Measurements from ENCODE around the gene SMIM5. TPM values are rescaled to one million over a fixed set of nuclear protein-coding genes. Genes with fewer than 3 reads are reported as not detected.

Gene SMIM5
- total RNA-seq, 2 donors from 2014 or later: 0.06 to 0.32 TPM

DNA sequence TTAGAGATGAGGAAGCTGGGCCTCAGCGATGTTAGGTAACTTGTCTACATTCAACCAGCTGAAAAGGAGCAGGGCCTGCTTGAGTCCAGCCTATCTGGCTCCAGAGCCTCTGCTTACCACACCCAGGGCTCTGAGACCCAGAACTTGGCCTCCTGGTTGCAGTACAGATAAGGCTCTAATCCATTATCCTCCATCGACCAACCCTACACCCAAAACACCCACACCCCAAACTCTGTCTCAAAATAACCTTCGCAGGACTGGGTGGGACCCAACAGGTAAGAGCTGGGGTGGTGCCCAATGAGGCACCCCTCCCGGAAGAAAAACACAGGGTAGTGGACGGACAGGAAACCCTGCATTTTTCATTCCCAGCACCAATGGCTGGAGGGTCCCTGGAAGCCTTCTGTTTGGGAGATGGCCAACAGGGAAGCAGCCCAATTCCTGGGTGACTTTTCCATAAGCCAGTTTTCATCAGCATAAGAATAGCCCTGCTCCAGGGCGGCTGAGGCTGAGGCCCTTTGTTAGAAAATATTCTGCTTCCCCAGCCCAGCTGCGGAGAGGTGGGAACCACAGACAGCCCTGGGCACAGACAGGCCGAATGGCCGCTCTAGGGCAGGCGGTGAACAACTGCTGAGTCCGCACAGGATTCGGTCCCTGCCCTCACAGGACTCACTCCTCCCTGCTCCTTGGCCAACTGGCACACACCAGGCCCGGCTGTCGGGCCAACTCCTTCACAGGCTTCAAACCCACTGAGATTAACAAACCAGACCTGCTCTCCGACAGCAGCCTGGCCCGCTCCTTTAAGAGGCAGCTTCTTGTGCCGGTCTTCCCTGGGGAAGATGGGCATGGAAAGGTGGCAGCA, 9.8 kb downstream of the SMIM5 start:
- Mint-ChIP-seq H3K9me3 (no peaks in the 10 kb centered on the region), H3K36me3 (no peaks in the 10 kb centered on the region), H3K27ac (no peak overlapping the region)
- DNase-seq (ENCODE audit: low spot score in 2 of 2) (no peak), ATAC-seq (no peak)

DNA sequence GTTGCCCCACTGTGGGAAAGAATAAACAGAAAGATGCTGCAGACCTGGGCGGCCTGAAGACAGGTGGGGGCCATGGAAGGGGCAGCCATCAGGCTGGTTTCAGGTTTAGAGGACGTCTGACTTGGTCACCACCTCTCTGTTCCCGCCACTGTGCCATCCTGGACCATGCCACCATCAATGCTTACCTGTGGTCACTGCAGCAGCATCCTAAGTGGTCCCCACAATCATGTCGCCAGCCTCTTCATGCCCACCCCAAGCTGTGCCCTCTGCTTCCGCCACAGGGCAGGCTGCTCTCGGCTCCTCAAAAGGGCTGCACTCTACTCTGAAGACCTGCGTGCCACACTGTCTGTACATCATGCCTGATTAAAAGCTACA, 10.4 kb downstream of the SMIM5 start:
- ATAC-seq: no peak
- H3K27ac Mint-ChIP-seq: no peak overlapping the region
- no peaks in the 10 kb centered on the region for H3K9me3 Mint-ChIP-seq
- no peak for DNase-seq (ENCODE audit: low spot score in 2 of 2)
- no peaks in the 10 kb centered on the region for H3K36me3 Mint-ChIP-seq

DNA sequence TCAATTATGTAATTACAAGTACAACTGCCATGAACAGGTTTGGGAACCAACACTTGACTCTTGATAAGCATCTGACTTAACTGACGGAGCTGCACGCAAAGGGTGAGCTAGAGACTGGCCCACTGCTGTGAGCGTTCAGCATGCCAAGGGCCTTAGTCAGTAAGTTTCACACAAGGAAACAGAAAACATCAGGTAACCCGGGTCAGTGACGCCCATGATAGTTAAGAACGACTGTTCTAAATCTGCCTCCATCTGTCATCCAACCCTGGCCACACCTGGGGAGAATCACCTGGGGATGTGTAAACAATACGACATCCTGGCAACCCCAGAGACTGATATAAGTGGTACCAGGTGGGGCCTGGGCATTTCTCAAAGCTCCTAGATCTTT, 12.3 kb downstream of the SMIM5 start:
- no peaks in the 10 kb centered on the region for H3K9me3 Mint-ChIP-seq
- H3K27ac Mint-ChIP-seq: peak overlapping the region; percentile 10 to 36
- no peak for ATAC-seq
- DNase-seq (ENCODE audit: low spot score in 2 of 2): no peak
- H3K36me3 Mint-ChIP-seq: no peaks in the 10 kb centered on the region

DNA sequence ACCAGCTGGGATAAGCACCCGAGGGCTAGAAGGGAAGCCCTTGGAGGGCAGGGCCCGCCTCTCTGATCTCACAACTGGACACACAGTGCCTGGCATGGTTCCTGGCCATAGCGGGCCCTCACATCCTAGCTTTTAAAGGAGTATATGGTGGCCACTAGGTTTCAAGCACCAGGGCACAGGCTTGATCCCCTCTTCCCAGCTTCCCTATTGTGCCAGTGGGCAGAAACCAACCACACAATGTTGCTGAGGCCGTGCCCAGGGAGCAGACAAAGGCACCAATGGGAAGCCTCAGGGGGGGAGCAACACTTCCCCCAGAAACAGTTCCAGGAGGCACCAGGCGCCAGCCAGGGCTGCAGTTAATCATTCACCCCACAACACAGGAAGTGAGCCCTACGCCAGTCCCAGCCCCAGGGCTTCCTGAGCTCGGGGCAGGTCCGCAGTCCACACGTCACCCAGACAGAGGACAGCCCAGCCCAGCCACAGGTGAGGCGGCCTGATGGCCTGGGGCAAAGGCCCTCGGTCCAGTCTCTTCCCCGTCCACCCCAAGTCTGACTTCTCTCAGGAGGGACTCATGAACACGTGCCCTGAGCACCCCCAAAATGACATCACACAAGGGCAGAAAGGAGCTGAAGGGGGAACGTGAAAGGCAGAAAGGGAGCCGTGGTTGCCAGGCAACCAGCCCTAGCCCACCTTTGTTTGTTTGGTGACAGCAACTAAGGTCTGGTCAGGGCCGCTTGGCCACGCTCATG, 12.8 kb downstream of the SMIM5 start:
- Mint-ChIP-seq H3K36me3 (no peaks in the 10 kb centered on the region), H3K9me3 (no peaks in the 10 kb centered on the region), H3K27ac (peak overlapping the region; percentile 10 to 60)
- DNase-seq (ENCODE audit: low spot score in 2 of 2) (no peak), ATAC-seq (peak; percentile 51 to 70)

DNA sequence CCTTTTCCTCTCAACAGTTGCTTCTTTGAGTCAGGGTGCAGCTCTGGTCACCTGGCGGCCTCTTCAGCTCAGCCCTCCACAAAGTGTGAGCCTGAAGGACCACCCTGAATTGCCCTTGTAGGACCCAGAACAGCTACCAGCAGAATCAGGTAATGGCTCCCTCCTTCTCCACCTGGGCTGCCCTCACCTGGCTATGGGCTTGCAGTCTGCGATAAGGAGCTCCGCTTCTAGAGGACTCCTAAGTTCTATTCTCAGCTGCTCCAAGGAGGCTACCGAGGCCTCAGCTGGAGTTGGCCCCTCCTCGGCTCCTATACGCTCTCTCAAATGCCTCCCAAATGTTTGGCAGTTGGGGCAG, 13.4 kb downstream of the SMIM5 start:
- DNase-seq (ENCODE audit: low spot score in 2 of 2): no peak
- Mint-ChIP-seq H3K36me3 (no peaks in the 10 kb centered on the region), H3K9me3 (no peaks in the 10 kb centered on the region), H3K27ac (peak overlapping the region; percentile 10 to 72)
- ATAC-seq: no peak

DNA sequence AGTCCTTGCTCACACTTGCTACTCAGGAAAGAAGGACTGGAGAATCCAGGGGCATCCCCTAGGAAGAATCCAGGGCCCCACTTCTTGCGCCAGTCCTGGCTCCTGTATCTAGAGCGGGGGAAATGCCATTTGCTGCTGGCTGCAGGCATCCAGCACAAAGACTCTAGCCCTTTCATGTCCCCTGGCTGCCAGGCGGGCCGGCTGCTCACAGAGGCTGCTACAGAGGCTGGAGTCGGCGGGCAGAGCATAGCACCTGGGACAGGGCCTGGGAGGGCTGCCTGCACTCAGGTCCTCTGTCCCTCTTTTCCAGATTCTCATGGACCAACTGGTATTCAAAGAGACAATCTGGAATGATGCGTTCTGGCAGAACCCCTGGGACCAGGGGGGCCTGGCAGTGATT, 13.8 kb downstream of the SMIM5 start:
- H3K36me3 Mint-ChIP-seq: no peaks in the 10 kb centered on the region
- peak overlapping the region in 1 of 2 donors; percentile 10 for H3K27ac Mint-ChIP-seq
- ATAC-seq: no peak
- no peak for DNase-seq (ENCODE audit: low spot score in 2 of 2)
- no peaks in the 10 kb centered on the region for H3K9me3 Mint-ChIP-seq

DNA sequence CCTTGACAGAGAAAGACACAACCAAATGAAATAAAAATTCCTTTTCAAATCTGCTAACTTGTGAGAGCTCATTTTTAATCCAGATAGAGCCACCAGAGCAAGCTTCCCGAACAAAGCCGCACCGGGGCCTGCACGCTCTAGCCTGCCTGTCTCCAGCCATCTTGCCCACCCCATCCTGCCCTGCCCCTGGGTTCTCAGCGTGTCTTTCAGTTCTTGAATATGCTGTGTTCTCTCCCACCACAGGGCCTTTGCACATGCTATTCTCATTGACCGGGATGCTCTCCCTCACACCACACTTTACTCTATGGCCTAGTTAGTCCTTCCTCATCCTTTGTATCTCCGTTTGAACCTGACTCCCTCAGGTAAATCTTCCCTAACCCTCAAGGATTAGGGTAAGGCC, 14.7 kb downstream of the SMIM5 start:
- no peak overlapping the region for H3K27ac Mint-ChIP-seq
- no peaks in the 10 kb centered on the region for H3K9me3 Mint-ChIP-seq
- H3K36me3 Mint-ChIP-seq: no peaks in the 10 kb centered on the region
- DNase-seq (ENCODE audit: low spot score in 2 of 2) (no peak), ATAC-seq (no peak)

DNA sequence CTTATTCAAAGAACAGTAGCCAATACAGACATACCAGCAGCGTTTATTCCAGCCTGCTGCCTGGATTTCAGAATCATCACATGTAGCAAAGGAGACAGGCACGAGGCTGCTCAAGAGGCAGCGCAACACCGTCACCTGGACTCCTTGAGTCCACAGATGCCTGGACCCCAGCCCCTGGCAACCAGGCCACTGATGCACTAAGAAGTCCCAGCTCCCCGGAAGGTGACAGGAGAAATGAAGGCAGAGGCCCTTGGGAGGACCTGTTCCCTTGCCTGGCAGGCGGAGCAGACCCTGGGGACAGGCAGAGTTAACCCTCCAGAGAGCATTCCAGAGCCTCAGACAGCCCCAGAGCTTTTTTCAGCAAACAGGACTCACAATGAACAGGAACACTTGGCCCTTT, 16.5 kb downstream of the SMIM5 start:
- Mint-ChIP-seq H3K9me3 (no peaks in the 10 kb centered on the region), H3K36me3 (no peaks in the 10 kb centered on the region), H3K27ac (no peak overlapping the region)
- DNase-seq (ENCODE audit: low spot score in 2 of 2) (no peak), ATAC-seq (no peak)

DNA sequence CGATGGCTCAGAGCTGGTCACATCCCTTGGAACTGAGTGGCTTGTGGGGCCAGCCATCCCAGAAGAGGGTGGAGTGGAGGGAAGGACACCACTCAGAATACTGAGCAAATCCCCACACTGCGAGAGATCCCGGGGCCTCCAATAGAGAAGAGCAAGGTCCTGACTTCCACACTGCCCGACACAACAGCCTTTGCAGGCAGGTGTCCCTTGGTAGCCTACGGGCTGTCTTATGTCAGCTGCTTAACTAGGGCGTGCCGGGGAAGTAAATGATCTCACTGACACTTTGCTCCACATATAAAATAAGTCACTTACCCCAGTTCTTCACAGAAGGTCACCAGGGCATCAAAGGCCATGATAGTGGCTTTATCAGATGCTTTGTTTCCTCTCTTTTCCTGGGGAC, 17.6 kb downstream of the SMIM5 start:
- H3K27ac Mint-ChIP-seq: no peak overlapping the region
- no peak for DNase-seq (ENCODE audit: low spot score in 2 of 2)
- no peaks in the 10 kb centered on the region for H3K9me3 Mint-ChIP-seq
- ATAC-seq: no peak
- no peaks in the 10 kb centered on the region for H3K36me3 Mint-ChIP-seq

DNA sequence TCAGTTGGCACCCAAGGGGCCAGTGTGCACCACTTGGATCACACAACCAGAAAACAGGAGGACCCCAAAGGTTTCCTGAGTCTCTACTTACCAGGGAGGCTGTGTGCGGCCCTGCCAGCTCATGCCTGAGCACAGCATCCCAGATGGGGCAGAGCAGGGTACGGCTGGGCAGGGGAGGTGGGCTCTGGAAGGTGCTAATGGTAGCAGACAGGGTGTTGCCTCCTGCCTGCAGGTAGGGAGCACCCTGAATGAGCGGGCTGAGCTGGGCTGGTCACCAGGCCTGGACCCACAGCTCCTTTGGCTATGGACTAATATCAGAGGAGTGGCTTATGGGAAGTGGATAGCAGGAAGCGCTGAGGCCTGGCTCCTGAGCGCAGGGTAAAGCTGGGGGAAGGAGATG, 19.1 kb downstream of the SMIM5 start:
- no peak for DNase-seq (ENCODE audit: low spot score in 2 of 2)
- H3K36me3 Mint-ChIP-seq: no peaks in the 10 kb centered on the region
- no peak for ATAC-seq
- no peak overlapping the region for H3K27ac Mint-ChIP-seq
- no peaks in the 10 kb centered on the region for H3K9me3 Mint-ChIP-seq

DNA sequence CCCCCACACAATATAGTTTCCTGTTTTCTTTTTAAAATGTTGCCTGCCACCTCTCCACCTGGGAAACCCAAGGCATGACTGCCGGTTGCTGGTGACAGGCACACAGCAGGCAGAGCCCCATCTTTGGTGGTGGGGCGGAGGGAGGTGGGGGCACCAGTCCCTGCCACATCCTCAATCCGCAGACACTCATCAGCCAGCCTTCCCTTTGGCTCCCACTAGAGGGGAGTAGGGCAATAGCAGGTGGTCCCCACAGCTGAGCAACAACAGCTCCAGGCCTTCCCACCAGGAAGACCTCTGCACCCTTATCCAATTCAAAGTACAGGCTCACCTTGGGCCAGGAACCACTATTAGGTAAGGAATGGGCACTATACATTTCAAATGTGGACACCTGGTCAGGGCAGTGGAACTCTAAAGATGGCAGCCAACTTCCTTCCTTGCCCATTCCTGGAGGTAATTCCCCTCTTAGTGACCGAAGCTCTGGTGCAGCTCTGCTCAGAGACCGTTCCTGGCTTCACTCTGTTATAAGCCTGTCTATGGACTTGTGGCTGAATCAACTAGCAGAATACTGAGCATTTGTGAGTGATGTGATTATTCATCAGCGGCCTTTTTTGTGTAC, 19.8 kb downstream of the SMIM5 start:
- no peaks in the 10 kb centered on the region for H3K9me3 Mint-ChIP-seq
- no peaks in the 10 kb centered on the region for H3K36me3 Mint-ChIP-seq
- DNase-seq (ENCODE audit: low spot score in 2 of 2) (peak in 1 of 2 donors; percentile 32), ATAC-seq (peak; percentile 52 to 63)
- no peak overlapping the region for H3K27ac Mint-ChIP-seq

DNA sequence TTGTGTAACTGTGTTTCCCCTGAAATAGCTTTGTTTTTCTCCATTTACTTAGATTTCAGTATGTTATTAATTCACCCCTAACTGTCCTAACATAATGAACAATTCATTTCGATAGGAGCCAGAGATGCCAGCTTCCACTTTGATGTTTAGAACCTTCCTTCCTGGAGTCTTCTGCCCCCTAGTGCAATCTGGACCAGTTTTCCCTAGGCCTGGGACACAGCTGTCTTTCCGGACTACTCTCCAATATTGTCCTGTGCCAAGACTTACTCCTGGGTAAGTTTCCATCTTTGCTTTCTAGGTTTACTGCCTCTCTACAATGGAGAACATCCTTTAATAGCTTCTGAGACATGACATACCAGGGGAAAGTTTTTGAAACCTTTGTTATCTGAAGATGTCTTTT, 20.9 kb downstream of the SMIM5 start:
- peak overlapping the region in 1 of 2 donors; percentile 76 for H3K27ac Mint-ChIP-seq
- H3K36me3 Mint-ChIP-seq: no peaks in the 10 kb centered on the region
- no peak for ATAC-seq
- H3K9me3 Mint-ChIP-seq: no peaks in the 10 kb centered on the region
- DNase-seq (ENCODE audit: low spot score in 2 of 2): no peak

DNA sequence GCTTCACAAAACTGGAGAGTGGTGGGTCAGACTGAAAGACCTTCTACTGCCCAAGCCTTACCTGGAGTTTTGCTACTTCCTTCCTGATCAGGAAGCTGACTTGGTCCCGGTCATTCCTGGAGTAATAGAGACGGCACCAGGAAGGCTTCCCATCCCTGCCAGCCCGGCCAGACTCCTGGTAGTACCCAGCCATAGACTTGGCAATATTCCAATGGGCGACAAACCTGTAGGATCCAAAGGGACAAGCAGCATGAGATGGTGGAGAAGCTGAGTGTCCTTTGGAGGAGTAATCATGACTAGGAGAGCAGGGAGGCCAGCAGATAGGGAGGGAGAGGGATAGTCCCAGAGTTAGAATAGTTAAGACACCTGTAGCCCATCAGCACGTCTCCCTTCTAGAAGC, 25.0 kb downstream of the SMIM5 start:
- no peaks in the 10 kb centered on the region for H3K36me3 Mint-ChIP-seq
- DNase-seq (ENCODE audit: low spot score in 2 of 2) (no peak), ATAC-seq (no peak)
- peak overlapping the region in 1 of 2 donors; percentile 72 for H3K27ac Mint-ChIP-seq
- no peaks in the 10 kb centered on the region for H3K9me3 Mint-ChIP-seq

DNA sequence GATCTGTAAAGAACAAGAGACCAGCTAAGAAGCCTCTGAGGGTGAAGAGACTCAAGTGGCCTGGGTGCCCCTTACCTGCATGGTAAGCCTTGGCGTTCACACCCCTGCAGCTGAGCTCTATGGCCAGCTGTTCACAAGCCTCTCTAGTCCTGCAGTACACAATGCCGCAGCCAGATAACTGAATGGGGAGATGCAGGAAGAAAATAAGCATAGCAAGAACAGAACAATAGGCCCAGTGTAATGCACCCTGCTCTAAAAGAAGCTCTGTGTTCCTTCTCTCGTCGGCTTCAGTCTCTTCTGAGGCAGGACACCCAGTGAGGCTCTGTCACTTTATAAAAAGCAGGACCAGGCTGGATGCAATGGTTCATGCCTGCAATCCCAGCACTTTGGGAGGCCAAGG, 28.3 kb downstream of the SMIM5 start:
- Mint-ChIP-seq H3K27ac (no peak overlapping the region), H3K36me3 (no peaks in the 10 kb centered on the region), H3K9me3 (no peaks in the 10 kb centered on the region)
- no peak for DNase-seq (ENCODE audit: low spot score in 2 of 2)
- ATAC-seq: no peak

DNA sequence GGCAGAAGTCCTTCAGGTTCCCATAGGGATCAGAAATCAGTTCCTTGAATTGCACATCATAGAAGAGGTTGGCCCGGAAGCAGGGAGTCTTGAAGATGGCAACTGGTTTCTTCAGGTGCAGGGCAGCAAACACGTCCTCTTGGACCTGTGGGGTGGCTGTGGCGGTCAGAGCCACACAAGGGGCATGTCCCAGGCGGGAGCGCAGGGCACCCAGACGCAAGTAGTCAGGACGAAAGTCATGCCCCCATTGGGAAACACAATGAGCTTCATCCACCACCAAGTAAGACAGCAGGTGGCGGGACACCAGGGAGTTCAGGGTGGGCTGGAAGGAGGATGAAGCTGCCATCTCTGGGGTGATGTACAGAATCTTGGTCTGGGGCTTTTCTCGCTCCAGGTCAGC, 29.3 kb downstream of the SMIM5 start:
- Mint-ChIP-seq H3K36me3 (no peaks in the 10 kb centered on the region), H3K9me3 (no peaks in the 10 kb centered on the region), H3K27ac (no peak overlapping the region)
- no peak for ATAC-seq
- DNase-seq (ENCODE audit: low spot score in 2 of 2): no peak

DNA sequence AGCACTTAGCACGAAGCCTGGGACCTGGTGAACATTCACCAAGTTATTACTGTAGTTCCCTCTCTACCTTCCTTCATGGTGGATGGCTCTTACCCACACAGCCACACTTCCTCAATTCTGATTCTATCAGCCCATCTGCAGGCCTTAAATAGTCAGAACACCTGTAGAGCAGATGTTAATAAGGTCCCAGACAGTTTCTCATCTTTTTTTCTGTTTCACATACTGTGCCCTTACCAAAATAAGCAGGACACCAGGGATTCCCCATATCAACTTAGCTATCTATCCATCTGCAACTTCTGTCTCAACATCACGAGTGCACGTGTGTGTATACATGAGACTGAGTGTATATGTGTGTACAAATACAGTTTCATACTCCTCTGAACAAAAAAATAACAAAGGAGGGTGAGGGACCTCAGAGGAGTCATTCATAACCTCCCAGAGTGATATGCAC, 30.9 kb downstream of the SMIM5 start:
- Mint-ChIP-seq H3K27ac (no peak overlapping the region), H3K36me3 (peaks cover 0 to 6% of the 10 kb centered on the region in 2 donors), H3K9me3 (no peaks in the 10 kb centered on the region)
- ATAC-seq: no peak
- no peak for DNase-seq (ENCODE audit: low spot score in 2 of 2)

DNA sequence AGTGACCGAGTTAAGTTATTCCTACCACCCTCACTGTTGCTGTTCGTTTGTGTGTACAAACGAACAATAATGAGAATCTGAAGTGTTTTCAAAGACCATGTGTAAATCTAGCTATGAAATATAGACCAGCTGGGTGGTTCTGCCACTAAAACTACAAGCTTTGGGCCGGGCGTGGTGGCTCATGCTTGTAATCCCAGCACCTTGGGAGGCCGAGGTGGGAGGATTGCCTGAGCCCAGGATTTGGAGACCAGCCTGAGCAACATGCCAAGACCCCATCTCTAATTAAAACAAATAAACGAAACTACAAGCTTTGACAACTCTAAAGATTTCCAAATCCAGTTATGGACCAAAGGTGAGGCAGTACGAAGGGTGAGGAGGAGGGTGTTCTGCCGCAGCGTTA, 32.7 kb downstream of the SMIM5 start:
- peaks cover 0 to 6% of the 10 kb centered on the region in 2 donors for H3K36me3 Mint-ChIP-seq
- H3K9me3 Mint-ChIP-seq: no peaks in the 10 kb centered on the region
- ATAC-seq: no peak
- DNase-seq (ENCODE audit: low spot score in 2 of 2): no peak
- no peak overlapping the region for H3K27ac Mint-ChIP-seq

All from activated naive CD4-positive, alpha-beta T cell treated with anti-CD3 and anti-CD28 coated beads, Interleukin-2, amount 50 U/mL, for 72 hours (primary cell).